NCI-H128 (cell line): Measurements from ENCODE around the gene BRICD5.
"Not testable (repeated sequence)": the region's sequence is repeated elsewhere in the genome, so short reads cannot be mapped to it uniquely, and the experiment has no call there.

Experiments used
- DNase-seq: peaks from one replicate; lab custom pipeline; 2025; ENCODE audit not compliant: unreplicated experiment; lab: John Stamatoyannopoulos, UW

BRICD5 gene

GRCh38 chr16:2223221-2223941 lies 12.7 kb upstream of the BRICD5 start, which contains the start of gene E4F1:
E4F1 (plus strand) TSS chr16:2223591; CDS start chr16:2223614, 23 bp downstream.
- DNase-seq: peak; percentile 90

GRCh38 chr16:2216330-2216729 lies 5.7 kb upstream of the BRICD5 start:
- no peak for DNase-seq

- DNase-seq: no peak
Measured at GRCh38 chr16:2214719-2214968, 4.0 kb upstream of the BRICD5 start, which contains the start of gene PGP. PGP (minus strand) TSS chr16:2214840; CDS start chr16:2214777, 63 bp downstream.

- no peak for DNase-seq
Measured at GRCh38 chr16:2213817-2214718, 3.4 kb upstream of the BRICD5 start.

GRCh38 chr16:2212362-2213324 lies 2.0 kb upstream of the BRICD5 start:
- no peak for DNase-seq

- no peak for DNase-seq
Measured at GRCh38 chr16:2211923-2212347, 1.3 kb upstream of the BRICD5 start.

GRCh38 chr16:2210009-2210332 lies 692 bp downstream of the BRICD5 start:
- no peak for DNase-seq

GRCh38 chr16:2209258-2210008 lies 1.2 kb downstream of the BRICD5 start:
- DNase-seq: no peak

GRCh38 chr16:2208772-2209171 lies 1.9 kb downstream of the BRICD5 start:
- DNase-seq: no peak

- DNase-seq: no peak
Measured at GRCh38 chr16:2208308-2208707, 2.4 kb downstream of the BRICD5 start.

- DNase-seq: no peak
Measured at GRCh38 chr16:2207872-2208271, 2.8 kb downstream of the BRICD5 start.

- DNase-seq: no peak
Measured at GRCh38 chr16:2206780-2207433, 3.8 kb downstream of the BRICD5 start.

GRCh38 chr16:2206420-2206779 lies 4.3 kb downstream of the BRICD5 start:
- DNase-seq: no peak

- DNase-seq: no peak
Measured at GRCh38 chr16:2205967-2206313, 4.7 kb downstream of the BRICD5 start.

- DNase-seq: peak; percentile 64
Measured at GRCh38 chr16:2205104-2205966, 5.3 kb downstream of the BRICD5 start, which contains the start of gene MLST8. MLST8 (plus strand) TSS chr16:2205454; CDS start chr16:2206086, 632 bp downstream.

- DNase-seq: no peak
Measured at GRCh38 chr16:2204416-2205103, 6.1 kb downstream of the BRICD5 start.

GRCh38 chr16:2203119-2203688 lies 7.5 kb downstream of the BRICD5 start:
- DNase-seq: not testable (repeated sequence)

- no peak for DNase-seq
Measured at GRCh38 chr16:2200313-2200712, 10.3 kb downstream of the BRICD5 start.
